OCI-LY7 (cell line): Measurements from ENCODE around the gene LPXN. TPM values are rescaled to one million over a fixed set of nuclear protein-coding genes. Genes with fewer than 3 reads are reported as not detected.

Source experiments
- BruUV-seq: library from RNA; stranded (reverse); fragments of 400-500 nt; replicated peaks from 2 replicates; lab custom pipeline; 2021; lab: Mats Ljungman, UMichigan
- CTCF ChIA-PET: fragments of 300-600 bp; sonication (Branson Sonifier 250); formaldehyde crosslinking; loops from one replicate; lab custom pipeline; 2022; ENCODE audit warnings: antibody characterized with exemption; ENCODE audit not compliant: unreplicated experiment; lab: Charles Lee
- POLR2A ChIA-PET: fragments of 300-600 bp; sonication (Branson Sonifier 250); formaldehyde crosslinking; loops from one replicate; lab custom pipeline; 2022; ENCODE audit warnings: antibody characterized with exemption; lab: Charles Lee
- DNase-seq: peaks from one replicate; pipeline ENCODE4 v3.0.0-alpha.2; 2015; ENCODE audit warnings: low spot score
- H2AFZ ChIP-seq: fragments of 200-600 bp; sonication (generic), shearing (Covaris generic); 2 replicates; pipeline ENCODE4 v1.6.1; 2014; ENCODE audit warnings: mild to moderate bottlenecking, antibody characterized with exemption, low read length, moderate library complexity
- H3K27ac ChIP-seq: fragments of 200-600 bp; sonication (generic); 2 replicates; pipeline ENCODE4 v1.5.1; 2014; ENCODE audit warnings: mixed run types, low read depth, mild to moderate bottlenecking, moderate library complexity, low read length, inconsistent platforms; ENCODE audit not compliant: poor library complexity, severe bottlenecking
- H3K36me3 ChIP-seq: fragments of 200-600 bp; sonication (generic); 2 replicates; pipeline ENCODE4 v1.6.1; 2014; ENCODE audit warnings: mild to moderate bottlenecking, antibody characterized with exemption, low read length, moderate library complexity, mixed read lengths; ENCODE audit not compliant: insufficient read depth
- H3K4me1 ChIP-seq: fragments of 200-600 bp; sonication (generic); 2 replicates; pipeline ENCODE4 v1.5.1; 2014; ENCODE audit warnings: mild to moderate bottlenecking, low read length; ENCODE audit not compliant: insufficient read depth, poor library complexity, severe bottlenecking
- H3K4me2 ChIP-seq: fragments of 200-600 bp; sonication (generic); 2 replicates; pipeline ENCODE4 v1.6.1; 2014; ENCODE audit warnings: mild to moderate bottlenecking, low read length
- H3K4me3 ChIP-seq: fragments of 200-600 bp; sonication (generic); 2 replicates; pipeline ENCODE4 v1.5.1; 2014; ENCODE audit warnings: mild to moderate bottlenecking, low read depth, low read length; ENCODE audit not compliant: poor library complexity, severe bottlenecking
- H3K79me2 ChIP-seq: fragments of 200-600 bp; sonication (generic); 2 replicates; pipeline ENCODE4 v1.6.1; 2016; ENCODE audit warnings: low read depth, mild to moderate bottlenecking, low read length, moderate library complexity, mixed read lengths; ENCODE audit not compliant: insufficient read depth
- H3K9me2 ChIP-seq: fragments of 200-600 bp; sonication (generic); 2 replicates; pipeline ENCODE4 v1.6.1; 2016; ENCODE audit warnings: mild to moderate bottlenecking, low read length, mixed read lengths; ENCODE audit not compliant: insufficient read depth
- H3K9me3 ChIP-seq: fragments of 200-600 bp; sonication (generic); 2 replicates; pipeline ENCODE4 v1.6.1; 2014; ENCODE audit warnings: mild to moderate bottlenecking, mixed run types, low read length, mixed read lengths
- H4K20me1 ChIP-seq: fragments of 200-600 bp; sonication (generic); 2 replicates; pipeline ENCODE4 v1.6.1; 2014; ENCODE audit warnings: mild to moderate bottlenecking, antibody characterized with exemption, low read length, moderate library complexity, mixed read lengths; ENCODE audit not compliant: insufficient read depth
- CTCF ChIP-seq: fragments of 200-600 bp; sonication (generic); conservative IDR thresholded peaks from 2 replicates; pipeline ENCODE4 v1.5.1; 2014; ENCODE audit warnings: mild to moderate bottlenecking, antibody characterized with exemption, low read length, moderate library complexity, mixed read lengths
- EZH2phosphoT487 ChIP-seq: fragments of 200-600 bp; sonication (generic); IDR thresholded peaks from 2 replicates; pipeline ENCODE4 v1.6.1; 2018; ENCODE audit warnings: low read depth, borderline replicate concordance, mild to moderate bottlenecking, mixed run types, antibody characterized with exemption, low read length, moderate library complexity, mixed read lengths
- intact Hi-C: fragments of 100-400 bp; cut with micrococcal nuclease; formaldehyde crosslinking; loops from one replicate; pipeline ENCODE4 v1.10.0; 2022; ENCODE audit not compliant: unreplicated experiment
- total RNA-seq, 2 experiments: library from RNA; depleted of rRNA in 1 of 2; stranded (reverse); fragments of >200 nt in 1 of 2; shearing (Covaris generic) in 1 of 2; gene quantifications; 2 replicates each; pipeline ENCODE4 v1.2.3, GENCODE V29; 2014 to 2022

The LPXN gene
- total RNA-seq, 2 experiments from 2014 or later = 79.3 to 130 TPM

GRCh38 chr11:58586998-58587397 lies 11.3 kb upstream of the LPXN start:
- Histone ChIP-seq H2AFZ (no peak overlapping the region), H3K9me2 (no peaks in the 10 kb centered on the region), H3K27ac (no peak overlapping the region), H3K36me3 (peaks cover 90% of the 10 kb centered on the region), H3K4me3 (no peak overlapping the region), H3K4me1 (peaks cover 40% of the 10 kb centered on the region), H3K79me2 (peaks cover 100% of the 10 kb centered on the region), H4K20me1 (peaks cover 45% of the 10 kb centered on the region; the same call in 1 of the 2 replicates), H3K4me2 (peak overlapping the region; percentile 27), H3K9me3 (no peaks in the 10 kb centered on the region)
- ChIA-PET CTCF (no interaction called here), POLR2A (interaction anchor here (0.6 to 2.1 kb wide), 6 partner anchors 11 to 45 kb away, joined by 3 to 6 read pairs (median 4); partner anchors contain the start of genes CNTF and LPXN)
- no peak for TF ChIP-seq EZH2phosphoT487
- TF ChIP-seq CTCF = no peak
- DNase-seq = no peak
- intact Hi-C loops = no loop called here
- BruUV-seq = no TSS peak

GRCh38 chr11:58582437-58582836 lies 6.8 kb upstream of the LPXN start:
- Histone ChIP-seq H3K9me3 (no peaks in the 10 kb centered on the region), H4K20me1 (peaks cover 46% of the 10 kb centered on the region), H3K4me1 (peaks cover 52% of the 10 kb centered on the region), H3K36me3 (peaks cover 67% of the 10 kb centered on the region), H3K79me2 (peaks cover 79% of the 10 kb centered on the region), H3K4me3 (peak overlapping the region; percentile 87), H3K9me2 (no peaks in the 10 kb centered on the region), H3K27ac (no peak overlapping the region), H2AFZ (no peak overlapping the region), H3K4me2 (peak overlapping the region; percentile 81)
- ChIA-PET CTCF (no interaction called here), POLR2A (interaction anchor here (1.0 kb wide), 2 partner anchors 14 to 28 kb away, joined by 3 read pairs; no protein-coding TSS in a partner anchor)
- no TSS peak for BruUV-seq
- TF ChIP-seq CTCF (no peak), EZH2phosphoT487 (no peak)
- no peak for DNase-seq
- intact Hi-C loops = loop anchor here (5.0 kb wide), 1 partner anchor 35 kb away; no protein-coding TSS in a partner anchor

GRCh38 chr11:58580311-58580710 lies 4.7 kb upstream of the LPXN start:
- H3K9me3 ChIP-seq = no peaks in the 10 kb centered on the region
- BruUV-seq = TSS peak; percentile 51
- H2AFZ ChIP-seq = no peak overlapping the region
- intact Hi-C loops = loop anchor here (2.0 to 5.0 kb wide), 2 partner anchors 20 to 37 kb away; no protein-coding TSS in a partner anchor
- peaks cover 46% of the 10 kb centered on the region for H3K36me3 ChIP-seq
- H3K79me2 ChIP-seq = peaks cover 74% of the 10 kb centered on the region
- H4K20me1 ChIP-seq = peaks cover 40% of the 10 kb centered on the region
- no peak for TF ChIP-seq EZH2phosphoT487
- TF ChIP-seq CTCF = no peak
- no peaks in the 10 kb centered on the region for H3K9me2 ChIP-seq
- ChIA-PET POLR2A (interaction anchor here (0.7 to 1.0 kb wide), 2 partner anchors 26 to 40 kb away, joined by 3 read pairs; no protein-coding TSS in a partner anchor), CTCF (no interaction called here)
- peak overlapping the region; percentile 95 for H3K27ac ChIP-seq
- H3K4me3 ChIP-seq = peak overlapping the region; percentile 87
- H3K4me1 ChIP-seq = peaks cover 50% of the 10 kb centered on the region
- H3K4me2 ChIP-seq = peak overlapping the region; percentile 81
- no peak for DNase-seq
